ENCODE measurements around the gene WDR75. TPM values are rescaled to one million over a fixed set of nuclear protein-coding genes. Genes with fewer than 3 reads are reported as not detected.
A peak's percentile ranks its signal among the peaks of the same experiment; 100 is the strongest.

WDR75 gene
- total RNA-seq, 1 donor from 2014 or later, result 24.7 TPM

DNA sequence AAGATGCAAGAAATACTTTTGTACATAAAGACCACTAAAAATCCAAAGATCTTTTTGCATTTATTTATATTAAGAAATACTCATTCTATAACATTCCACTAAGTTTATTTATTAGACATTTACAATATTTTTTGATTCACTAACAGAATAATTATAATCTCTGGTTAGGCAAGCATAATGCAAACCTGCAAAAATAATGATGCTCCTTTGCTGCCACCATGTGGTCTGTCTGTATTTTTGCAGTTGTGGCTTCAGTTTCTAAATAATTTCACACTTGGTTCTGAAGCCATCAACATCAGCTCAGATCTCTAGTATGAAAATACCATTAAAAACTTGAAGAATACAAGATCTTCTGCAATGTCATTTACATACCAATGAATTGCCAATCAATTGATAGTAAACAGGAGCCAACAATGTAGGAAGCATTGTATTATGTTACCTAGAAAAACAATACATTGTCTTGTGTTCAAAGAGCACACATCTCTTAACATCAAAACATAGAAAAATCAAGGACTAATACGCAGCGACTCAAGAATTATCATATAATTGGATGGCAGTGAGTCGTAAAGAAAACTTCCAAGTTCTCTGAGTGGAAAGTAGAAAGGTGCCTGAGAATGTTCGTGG lies 28.8 kb upstream of the WDR75 start:
- H3K4me1 Mint-ChIP-seq (ENCODE audit: low read depth), result peaks cover 58% of the 10 kb centered on the region
- H3K27ac Mint-ChIP-seq (ENCODE audit: unreplicated experiment), result peak overlapping the region; percentile 95
- H3K27me3 Mint-ChIP-seq (ENCODE audit: low read depth), result no peaks in the 10 kb centered on the region
- H3K4me3 Mint-ChIP-seq (ENCODE audit: unreplicated experiment), result no peak overlapping the region
- TF ChIP-seq, protein P1, sequence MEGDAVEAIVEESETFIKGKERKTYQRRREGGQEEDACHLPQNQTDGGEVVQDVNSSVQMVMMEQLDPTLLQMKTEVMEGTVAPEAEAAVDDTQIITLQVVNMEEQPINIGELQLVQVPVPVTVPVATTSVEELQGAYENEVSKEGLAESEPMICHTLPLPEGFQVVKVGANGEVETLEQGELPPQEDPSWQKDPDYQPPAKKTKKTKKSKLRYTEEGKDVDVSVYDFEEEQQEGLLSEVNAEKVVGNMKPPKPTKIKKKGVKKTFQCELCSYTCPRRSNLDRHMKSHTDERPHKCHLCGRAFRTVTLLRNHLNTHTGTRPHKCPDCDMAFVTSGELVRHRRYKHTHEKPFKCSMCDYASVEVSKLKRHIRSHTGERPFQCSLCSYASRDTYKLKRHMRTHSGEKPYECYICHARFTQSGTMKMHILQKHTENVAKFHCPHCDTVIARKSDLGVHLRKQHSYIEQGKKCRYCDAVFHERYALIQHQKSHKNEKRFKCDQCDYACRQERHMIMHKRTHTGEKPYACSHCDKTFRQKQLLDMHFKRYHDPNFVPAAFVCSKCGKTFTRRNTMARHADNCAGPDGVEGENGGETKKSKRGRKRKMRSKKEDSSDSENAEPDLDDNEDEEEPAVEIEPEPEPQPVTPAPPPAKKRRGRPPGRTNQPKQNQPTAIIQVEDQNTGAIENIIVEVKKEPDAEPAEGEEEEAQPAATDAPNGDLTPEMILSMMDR (IDR thresholded peaks at IDR 0.05), result peak; percentile 99
- no peak for DNase-seq (ENCODE audit: low spot score)
- peaks cover 2% of the 10 kb centered on the region for H3K9me3 Mint-ChIP-seq (ENCODE audit: low read depth)
- no peaks in the 10 kb centered on the region for H3K36me3 Mint-ChIP-seq (ENCODE audit: low read depth)

DNA sequence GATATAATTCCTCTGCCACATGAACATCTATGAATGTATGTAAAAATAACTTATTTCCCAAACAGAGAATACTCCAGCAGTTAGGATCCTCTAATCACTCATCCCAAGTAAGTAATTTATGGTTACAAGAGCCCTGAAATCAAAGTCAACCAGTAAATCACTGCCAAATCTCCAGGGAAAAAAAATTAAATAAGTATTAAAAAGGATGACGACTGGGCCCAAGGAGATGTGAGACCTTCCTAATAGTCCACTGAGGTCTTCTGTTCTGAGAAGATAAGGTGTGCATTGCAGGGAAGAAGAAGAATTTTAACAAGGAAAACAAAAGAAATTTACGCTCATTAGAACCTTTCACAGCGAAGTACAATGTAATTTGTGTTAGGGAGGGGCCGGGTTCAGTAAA lies 28.0 kb upstream of the WDR75 start:
- H3K9me3 Mint-ChIP-seq (ENCODE audit: low read depth), result peaks cover 2% of the 10 kb centered on the region
- H3K36me3 Mint-ChIP-seq (ENCODE audit: low read depth), result no peaks in the 10 kb centered on the region
- TF ChIP-seq, protein P1 (IDR thresholded peaks at IDR 0.05), result no peak
- H3K27me3 Mint-ChIP-seq (ENCODE audit: low read depth), result no peaks in the 10 kb centered on the region
- no peak for DNase-seq (ENCODE audit: low spot score)
- no peak overlapping the region for H3K4me3 Mint-ChIP-seq (ENCODE audit: unreplicated experiment)
- peak overlapping the region; percentile 87 for H3K27ac Mint-ChIP-seq (ENCODE audit: unreplicated experiment)
- H3K4me1 Mint-ChIP-seq (ENCODE audit: low read depth), result peaks cover 50% of the 10 kb centered on the region

DNA sequence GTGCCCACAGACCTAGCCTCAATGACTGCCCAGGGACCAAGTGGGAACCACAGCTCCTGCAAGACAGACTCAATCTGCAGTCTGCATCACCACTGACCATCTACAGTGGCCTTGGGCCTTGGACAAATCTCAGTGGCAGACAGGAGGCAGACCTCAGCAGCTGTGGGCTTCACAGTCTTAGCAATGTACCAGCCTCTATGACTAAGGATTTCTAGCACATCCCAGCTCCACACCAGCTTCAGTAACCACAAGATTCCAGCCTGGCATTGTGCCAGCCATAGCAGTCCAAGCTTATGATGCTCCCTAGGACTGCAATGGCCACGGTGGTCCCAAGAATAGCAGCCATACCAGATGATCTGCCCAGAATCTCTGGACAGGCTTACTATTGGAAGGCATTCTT lies 19.6 kb upstream of the WDR75 start:
- no peak for DNase-seq (ENCODE audit: low spot score)
- Mint-ChIP-seq H3K4me3 (ENCODE audit: unreplicated experiment) (no peak overlapping the region), H3K27ac (ENCODE audit: unreplicated experiment) (peak overlapping the region; percentile 19), H3K36me3 (ENCODE audit: low read depth) (peaks cover 1% of the 10 kb centered on the region), H3K9me3 (ENCODE audit: low read depth) (peaks cover 5% of the 10 kb centered on the region), H3K27me3 (ENCODE audit: low read depth) (no peaks in the 10 kb centered on the region), H3K4me1 (ENCODE audit: low read depth) (peaks cover 15% of the 10 kb centered on the region)
- TF ChIP-seq, protein P1 (IDR thresholded peaks at IDR 0.05), result peak; percentile 46

DNA sequence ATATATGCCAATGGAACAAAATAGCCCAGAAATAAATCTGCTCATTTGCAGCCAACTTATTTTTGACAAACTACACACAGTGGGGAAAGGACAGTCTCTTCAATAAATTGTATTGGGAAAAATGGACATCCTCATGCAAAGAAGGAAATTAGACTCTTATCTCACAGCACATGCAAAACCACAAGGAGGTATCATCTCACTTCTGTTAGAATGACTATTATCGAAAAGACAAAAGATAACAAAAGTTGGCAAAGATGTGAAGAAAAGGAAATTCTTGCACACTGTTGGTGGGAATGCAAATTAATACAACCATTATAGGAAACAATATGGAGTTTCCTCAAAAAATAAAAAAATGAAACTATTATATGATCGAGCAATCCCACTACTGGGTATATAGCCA lies 16.3 kb upstream of the WDR75 start:
- H3K4me3 Mint-ChIP-seq (ENCODE audit: unreplicated experiment), result no peak overlapping the region
- TF ChIP-seq, protein P1 (IDR thresholded peaks at IDR 0.05), result no peak
- no peak overlapping the region for H3K27ac Mint-ChIP-seq (ENCODE audit: unreplicated experiment)
- DNase-seq (ENCODE audit: low spot score), result no peak
- H3K4me1 Mint-ChIP-seq (ENCODE audit: low read depth), result peaks cover 15% of the 10 kb centered on the region
- peaks cover 4% of the 10 kb centered on the region for H3K9me3 Mint-ChIP-seq (ENCODE audit: low read depth)
- no peaks in the 10 kb centered on the region for H3K27me3 Mint-ChIP-seq (ENCODE audit: low read depth)
- H3K36me3 Mint-ChIP-seq (ENCODE audit: low read depth), result no peaks in the 10 kb centered on the region

DNA sequence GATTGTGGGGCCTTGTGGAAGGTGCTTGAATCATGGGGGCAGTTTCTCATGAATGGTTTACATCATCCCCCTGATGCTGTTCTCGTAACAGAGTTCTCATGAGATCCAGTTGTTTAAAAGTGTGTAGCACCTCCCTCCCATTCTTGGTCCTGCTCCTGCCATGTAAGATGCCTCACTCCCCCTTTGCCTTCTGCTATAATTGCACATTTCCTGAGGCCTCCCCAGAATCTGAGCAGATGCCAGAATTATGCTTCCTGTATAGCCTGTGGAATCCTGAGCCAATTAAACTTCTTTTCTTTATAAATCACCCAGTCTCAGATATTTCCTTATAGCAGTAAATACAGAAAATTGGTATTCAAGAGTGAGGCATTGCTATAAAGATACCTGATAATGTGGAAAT lies 15.6 kb upstream of the WDR75 start:
- no peaks in the 10 kb centered on the region for H3K36me3 Mint-ChIP-seq (ENCODE audit: low read depth)
- peaks cover 4% of the 10 kb centered on the region for H3K9me3 Mint-ChIP-seq (ENCODE audit: low read depth)
- no peak overlapping the region for H3K27ac Mint-ChIP-seq (ENCODE audit: unreplicated experiment)
- peaks cover 15% of the 10 kb centered on the region for H3K4me1 Mint-ChIP-seq (ENCODE audit: low read depth)
- no peak overlapping the region for H3K4me3 Mint-ChIP-seq (ENCODE audit: unreplicated experiment)
- DNase-seq (ENCODE audit: low spot score), result no peak
- no peaks in the 10 kb centered on the region for H3K27me3 Mint-ChIP-seq (ENCODE audit: low read depth)
- TF ChIP-seq, protein P1 (IDR thresholded peaks at IDR 0.05), result no peak

Data from chondrocyte (in vitro differentiated cells).